PC-3 (cell line): Measurements from ENCODE around the gene RNF217. TPM values are rescaled to one million over a fixed set of nuclear protein-coding genes. Genes with fewer than 3 reads are reported as not detected.

Experiments
- ATAC-seq: fragments of 200-7000 bp; cut with Tn5 transposase; 2 replicates; pipeline ENCODE4 v1.9.1; 2020; ENCODE audit warnings: mild to moderate bottlenecking, moderate library complexity
- BruUV-seq: library from RNA; stranded (reverse); fragments of 400-500 nt; replicated peaks from 2 replicates; lab custom pipeline; 2021; lab: Mats Ljungman, UMichigan
- CTCF ChIA-PET: fragments of 300-600 bp; sonication (Branson Sonifier 250); formaldehyde crosslinking; loops from one replicate; lab custom pipeline; 2022; ENCODE audit warnings: antibody characterized with exemption; lab: Charles Lee
- POLR2A ChIA-PET: fragments of 300-600 bp; sonication (Branson Sonifier 250); formaldehyde crosslinking; loops from one replicate; lab custom pipeline; 2022; ENCODE audit warnings: antibody characterized with exemption; ENCODE audit not compliant: unreplicated experiment; lab: Charles Lee
- DNase-seq: peaks from one replicate; pipeline ENCODE4 v3.0.0-alpha.2; 2015
- H2AFZ ChIP-seq: fragments of 300-600 bp; sonication (generic); 2 replicates; pipeline ENCODE4 v1.6.0; 2016; ENCODE audit warnings: antibody characterized with exemption, low read length
- H3F3A ChIP-seq: fragments of 300-600 bp; sonication (generic); one replicate; pipeline ENCODE4 v1.6.0; 2017; ENCODE audit warnings: antibody characterized with exemption, low read length, control low read depth, mild to moderate bottlenecking; ENCODE audit not compliant: unreplicated experiment
- H3K27ac ChIP-seq: fragments of 300-600 bp; sonication (generic); 2 replicates; pipeline ENCODE4 v1.5.1; 2016; ENCODE audit warnings: mild to moderate bottlenecking, low read length
- H3K27me3 ChIP-seq: fragments of 300-600 bp; sonication (generic); 2 replicates; pipeline ENCODE4 v1.6.1; 2016; ENCODE audit warnings: low read length, mixed read lengths
- H3K36me3 ChIP-seq: fragments of 300-600 bp; sonication (generic); 2 replicates; pipeline ENCODE4 v1.6.1; 2016; ENCODE audit warnings: low read depth, mixed run types, low read length, mixed read lengths
- H3K4me1 ChIP-seq: fragments of 300-600 bp; sonication (generic); 2 replicates; pipeline ENCODE4 v1.5.1; 2016; ENCODE audit warnings: low read length; ENCODE audit not compliant: insufficient read depth
- H3K4me2 ChIP-seq: fragments of 300-600 bp; sonication (generic); 2 replicates; pipeline ENCODE4 v1.6.0; 2016; ENCODE audit warnings: low read length
- H3K4me3 ChIP-seq: fragments of 300-600 bp; sonication (generic); 2 replicates; pipeline ENCODE4 v1.5.1; 2016; ENCODE audit warnings: mild to moderate bottlenecking, low read length, mixed read lengths
- H3K79me2 ChIP-seq: fragments of 300-600 bp; sonication (generic); 2 replicates; pipeline ENCODE4 v1.6.1; 2017; ENCODE audit warnings: low read length, mixed read lengths
- H3K9ac ChIP-seq: fragments of 300-600 bp; sonication (generic); 2 replicates; pipeline ENCODE4 v1.6.0; 2016; ENCODE audit warnings: mild to moderate bottlenecking, low read length
- H3K9me2 ChIP-seq: fragments of 300-600 bp; sonication (generic); replicated peaks from 2 replicates; pipeline ENCODE4 v1.6.1; 2016; ENCODE audit warnings: mixed run types, low read length, mixed read lengths
- H3K9me3 ChIP-seq: fragments of 300-600 bp; sonication (generic); 2 replicates; pipeline ENCODE4 v1.6.1; 2016; ENCODE audit warnings: low read length, mixed read lengths
- H4K20me1 ChIP-seq: fragments of 300-600 bp; sonication (generic); 2 replicates; pipeline ENCODE4 v1.6.1; 2016; ENCODE audit warnings: low read length, mixed read lengths
- EZH2 ChIP-seq: fragments of 300-600 bp; sonication (generic); IDR thresholded peaks from one replicate; pipeline ENCODE4 v1.6.1; 2017; ENCODE audit warnings: antibody characterized with exemption, mild to moderate bottlenecking, low read length; ENCODE audit not compliant: unreplicated experiment
- EZH2phosphoT487 ChIP-seq: fragments of 300-600 bp; sonication (generic); IDR thresholded peaks from 2 replicates; pipeline ENCODE4 v1.6.1; 2018; ENCODE audit warnings: mild to moderate bottlenecking, antibody characterized with exemption, low read length, borderline replicate concordance
- intact Hi-C: fragments of 100-400 bp; cut with micrococcal nuclease; formaldehyde crosslinking; loops from 2 replicates; pipeline ENCODE4 v1.9.0; 2023
- total RNA-seq: library from RNA; depleted of rRNA; stranded (reverse); fragments of >200 nt; gene quantifications from 2 replicates; pipeline ENCODE4 v1.2.3, GENCODE V29; 2014
- TF ChIP-seq, protein P1 (sequence below): fragments of 300-600 bp; sonication (generic); conservative IDR thresholded peaks from 2 replicates; pipeline ENCODE4 v1.5.1; 2017; ENCODE audit warnings: antibody characterized with exemption, low read depth, mild to moderate bottlenecking, low read length

The RNF217 gene
- total RNA-seq, 1 experiment from 2014 or later, result 7.7 TPM

GRCh38 chr6:125077453-125077852, 115.2 kb downstream of the RNF217 start:
- TF ChIP-seq EZH2phosphoT487 (no peak), EZH2 (no peak)
- TF ChIP-seq, protein P1, sequence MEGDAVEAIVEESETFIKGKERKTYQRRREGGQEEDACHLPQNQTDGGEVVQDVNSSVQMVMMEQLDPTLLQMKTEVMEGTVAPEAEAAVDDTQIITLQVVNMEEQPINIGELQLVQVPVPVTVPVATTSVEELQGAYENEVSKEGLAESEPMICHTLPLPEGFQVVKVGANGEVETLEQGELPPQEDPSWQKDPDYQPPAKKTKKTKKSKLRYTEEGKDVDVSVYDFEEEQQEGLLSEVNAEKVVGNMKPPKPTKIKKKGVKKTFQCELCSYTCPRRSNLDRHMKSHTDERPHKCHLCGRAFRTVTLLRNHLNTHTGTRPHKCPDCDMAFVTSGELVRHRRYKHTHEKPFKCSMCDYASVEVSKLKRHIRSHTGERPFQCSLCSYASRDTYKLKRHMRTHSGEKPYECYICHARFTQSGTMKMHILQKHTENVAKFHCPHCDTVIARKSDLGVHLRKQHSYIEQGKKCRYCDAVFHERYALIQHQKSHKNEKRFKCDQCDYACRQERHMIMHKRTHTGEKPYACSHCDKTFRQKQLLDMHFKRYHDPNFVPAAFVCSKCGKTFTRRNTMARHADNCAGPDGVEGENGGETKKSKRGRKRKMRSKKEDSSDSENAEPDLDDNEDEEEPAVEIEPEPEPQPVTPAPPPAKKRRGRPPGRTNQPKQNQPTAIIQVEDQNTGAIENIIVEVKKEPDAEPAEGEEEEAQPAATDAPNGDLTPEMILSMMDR, result no peak
- no peaks in the 10 kb centered on the region for H3K9me3 ChIP-seq
- no peaks in the 10 kb centered on the region for H3K36me3 ChIP-seq
- intact Hi-C loops, result no loop called here
- ChIA-PET POLR2A (no interaction called here), CTCF (no interaction called here)
- ATAC-seq (no peak), DNase-seq (no peak)
- no peaks in the 10 kb centered on the region for H3K27me3 ChIP-seq
- no peaks in the 10 kb centered on the region for H3K79me2 ChIP-seq
- no peak overlapping the region for H3K9ac ChIP-seq
- no peaks in the 10 kb centered on the region for H3K4me1 ChIP-seq
- H3K4me2 ChIP-seq, result no peak overlapping the region
- no peak overlapping the region for H3K27ac ChIP-seq
- no peaks in the 10 kb centered on the region for H3F3A ChIP-seq
- no peaks in the 10 kb centered on the region for H3K9me2 ChIP-seq
- H2AFZ ChIP-seq, result no peak overlapping the region
- H4K20me1 ChIP-seq, result no peaks in the 10 kb centered on the region
- no TSS peak for BruUV-seq
- no peak overlapping the region for H3K4me3 ChIP-seq

GRCh38 chr6:125078602-125079321, 116.5 kb downstream of the RNF217 start:
- Histone ChIP-seq H3K79me2 (no peaks in the 10 kb centered on the region), H4K20me1 (no peaks in the 10 kb centered on the region), H2AFZ (no peak overlapping the region), H3K27ac (no peak overlapping the region), H3K27me3 (no peaks in the 10 kb centered on the region), H3K36me3 (no peaks in the 10 kb centered on the region), H3F3A (no peaks in the 10 kb centered on the region), H3K4me3 (no peak overlapping the region), H3K9ac (no peak overlapping the region), H3K4me1 (no peaks in the 10 kb centered on the region), H3K9me3 (no peaks in the 10 kb centered on the region), H3K9me2 (no peaks in the 10 kb centered on the region), H3K4me2 (no peak overlapping the region)
- no peak for DNase-seq
- intact Hi-C loops, result no loop called here
- ATAC-seq, result no peak
- ChIA-PET POLR2A (no interaction called here), CTCF (no interaction called here)
- TF ChIP-seq EZH2, result no peak
- TF ChIP-seq, protein P1, result no peak
- no peak for TF ChIP-seq EZH2phosphoT487
- no TSS peak for BruUV-seq

DNA sequence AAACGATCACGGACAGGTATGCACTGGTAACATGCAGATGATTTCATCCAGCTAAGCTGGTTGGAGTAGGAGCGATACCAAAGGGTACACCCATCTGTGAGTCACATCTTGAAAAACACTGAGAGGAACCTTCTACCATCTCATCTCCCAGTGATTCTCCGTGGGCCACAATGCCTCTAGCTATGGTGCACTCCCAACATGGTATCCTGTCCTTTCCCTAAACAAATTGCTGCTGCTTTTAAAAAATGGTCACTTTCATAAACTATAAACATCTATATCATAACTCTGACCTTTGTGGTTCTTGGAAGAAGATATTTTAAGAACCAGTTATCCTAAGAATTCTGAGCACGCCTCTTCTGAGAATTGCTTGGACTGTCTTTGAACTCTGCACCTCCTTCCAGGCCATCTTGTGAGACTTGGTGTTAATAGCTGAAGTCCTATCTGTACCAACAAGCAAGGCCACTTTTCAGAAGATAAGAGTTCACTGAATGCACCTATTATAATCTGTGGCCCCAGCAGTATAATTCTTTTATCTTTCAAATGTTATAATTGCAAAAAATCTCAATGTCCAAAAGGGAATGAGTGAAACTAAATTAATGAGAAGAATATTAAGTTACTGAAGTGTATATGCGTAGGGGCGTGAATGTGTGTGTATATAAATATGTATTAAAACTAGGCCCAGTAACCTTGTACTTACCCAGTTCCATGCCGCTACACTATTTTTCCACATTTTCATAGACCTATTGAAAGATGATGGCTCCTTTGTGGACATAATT, 120.9 kb downstream of the RNF217 start:
- no peak for ATAC-seq
- H4K20me1 ChIP-seq, result no peaks in the 10 kb centered on the region
- H2AFZ ChIP-seq, result no peak overlapping the region
- no peaks in the 10 kb centered on the region for H3K9me3 ChIP-seq
- TF ChIP-seq EZH2, result no peak
- TF ChIP-seq, protein P1, result no peak
- TF ChIP-seq EZH2phosphoT487, result no peak
- no peak for DNase-seq
- CTCF ChIA-PET, result no interaction called here
- H3F3A ChIP-seq, result no peaks in the 10 kb centered on the region
- BruUV-seq, result no TSS peak
- no peak overlapping the region for H3K27ac ChIP-seq
- H3K9me2 ChIP-seq, result no peaks in the 10 kb centered on the region
- no peak overlapping the region for H3K4me3 ChIP-seq
- H3K36me3 ChIP-seq, result no peaks in the 10 kb centered on the region
- no peaks in the 10 kb centered on the region for H3K79me2 ChIP-seq
- no peaks in the 10 kb centered on the region for H3K4me1 ChIP-seq
- intact Hi-C loops, result no loop called here
- H3K9ac ChIP-seq, result no peak overlapping the region
- no peaks in the 10 kb centered on the region for H3K27me3 ChIP-seq
- no peak overlapping the region for H3K4me2 ChIP-seq
- POLR2A ChIA-PET, result no interaction called here
